ENCODE results near the gene CPNE4.

The CPNE4 gene

GRCh38 chr3:131526801-131527347 lies 507.9 kb downstream of the CPNE4 start:
- FAIRE-seq (no peak), DNase-seq (ENCODE audit: insufficient read length, low spot score) (no peak)
- no peak for TF ChIP-seq CTCF (IDR thresholded peaks at IDR 0.05; ENCODE audit: insufficient read depth, missing control alignments)

- TF ChIP-seq CTCF (IDR thresholded peaks at IDR 0.05; ENCODE audit: insufficient read depth, missing control alignments), result no peak
- FAIRE-seq, result no peak
These were observed 516.1 kb downstream of the CPNE4 start for GRCh38 chr3:131518680-131519079.

GRCh38 chr3:131505421-131505820 lies 529.4 kb downstream of the CPNE4 start:
- DNase-seq (ENCODE audit: insufficient read length, low spot score) (no peak), FAIRE-seq (no peak)
- no peak for TF ChIP-seq CTCF (IDR thresholded peaks at IDR 0.05; ENCODE audit: insufficient read depth, missing control alignments)

More at GRCh38 chr3:131518680-131519079, 516.1 kb downstream of the CPNE4 start:
- DNase-seq (ENCODE audit: insufficient read length, low spot score), result no peak

- FAIRE-seq (no peak), DNase-seq (ENCODE audit: insufficient read length, low spot score) (no peak)
These were observed 531.5 kb downstream of the CPNE4 start for GRCh38 chr3:131503320-131503635.

GRCh38 chr3:131502530-131503319 lies 532.1 kb downstream of the CPNE4 start, which contains the start of gene MRPL3:
Gene MRPL3, minus strand, starts transcription at chr3:131502971. Its CDS starts 150 bp downstream, at chr3:131502821.
- FAIRE-seq, result no peak

More at GRCh38 chr3:131503320-131503635, 531.5 kb downstream of the CPNE4 start:
- TF ChIP-seq CTCF (IDR thresholded peaks at IDR 0.05; ENCODE audit: insufficient read depth, missing control alignments), result no peak

GRCh38 chr3:131501949-131502348 lies 532.9 kb downstream of the CPNE4 start:
- no peak for TF ChIP-seq CTCF (IDR thresholded peaks at IDR 0.05; ENCODE audit: insufficient read depth, missing control alignments)
- FAIRE-seq (no peak), DNase-seq (ENCODE audit: insufficient read length, low spot score) (no peak)

More at GRCh38 chr3:131502530-131503319, 532.1 kb downstream of the CPNE4 start, which contains the start of gene MRPL3:
- DNase-seq (ENCODE audit: insufficient read length, low spot score), result peak; percentile 36
- no peak for TF ChIP-seq CTCF (IDR thresholded peaks at IDR 0.05; ENCODE audit: insufficient read depth, missing control alignments)

GRCh38 chr3:131494706-131495105 lies 540.1 kb downstream of the CPNE4 start:
- no peak for FAIRE-seq

More at GRCh38 chr3:131494706-131495105, 540.1 kb downstream of the CPNE4 start:
- no peak for TF ChIP-seq CTCF (IDR thresholded peaks at IDR 0.05; ENCODE audit: insufficient read depth, missing control alignments)
- DNase-seq (ENCODE audit: insufficient read length, low spot score), result no peak

All from D721Med (cell line).